Gastroesophageal sphincter (tissue), 4 donors: ENCODE measurements around the gene ST6GALNAC3. TPM values are rescaled to one million over a fixed set of nuclear protein-coding genes. Genes with fewer than 3 reads are reported as not detected.

Experiments used
- ATAC-seq: fragments of 150-250 bp; one replicate; pipeline ENCODE4 v1.9.1; 2016; ENCODE audit warnings: mild to moderate bottlenecking, moderate library complexity
- H3K27ac ChIP-seq, 4 donors: fragments of 200-600 bp; sonication (generic) in 3 of 4; 1 replicate in 3 of 4; 2 replicates in 1 of 4; pipeline ENCODE4 v1.5.1; 2016 to 2019
- H3K27me3 ChIP-seq: fragments of 200-600 bp; sonication (generic); one replicate; pipeline ENCODE4 v1.5.1; 2019
- H3K36me3 ChIP-seq, 2 donors: fragments of 200-600 bp; sonication (generic); one replicate each; pipeline ENCODE4 v1.5.1; 2019; ENCODE audit warnings: control low read depth in 1 of 2
- H3K4me1 ChIP-seq, 3 donors: fragments of 200-600 bp; sonication (generic); 1 replicate in 2 of 3; 2 replicates in 1 of 3; pipeline ENCODE4 v1.5.1; 2016 to 2019; ENCODE audit warnings: control low read depth in 2 of 3
- H3K4me3 ChIP-seq, 2 donors: fragments of 200-600 bp; sonication (generic); one replicate each; pipeline ENCODE4 v1.5.1; 2019; ENCODE audit warnings: mild to moderate bottlenecking in 1 of 2, moderate library complexity in 1 of 2
- H3K9me3 ChIP-seq, 3 donors: fragments of 200-600 bp; sonication (generic); one replicate each; pipeline ENCODE4 v1.5.1; 2017 to 2019; ENCODE audit warnings: control low read depth in 2 of 3
- CTCF ChIP-seq, 4 experiments: fragments of 200-600 bp in 2 of 4; fragments of 450-650 bp in 2 of 4; sonication (generic) in 1 of 4; IDR thresholded peaks; one replicate each; pipeline ENCODE4 v1.5.1; 2017 to 2019; ENCODE audit warnings: antibody characterized with exemption in 4 of 4, mild to moderate bottlenecking in 2 of 4, moderate library complexity in 2 of 4
- EP300 ChIP-seq: sonication (generic); formaldehyde crosslinking; IDR thresholded peaks from one replicate; pipeline ENCODE4 v1.6.1; 2017; ENCODE audit warnings: antibody characterized with exemption, mild to moderate bottlenecking
- POLR2A ChIP-seq, 2 donors: fragments of 450-650 bp; IDR thresholded peaks; one replicate each; pipeline ENCODE4 v1.6.1; 2017; ENCODE audit warnings: antibody characterized with exemption in 2 of 2, mild to moderate bottlenecking in 2 of 2, moderate library complexity in 1 of 2
- POLR2AphosphoS5 ChIP-seq: sonication (generic); formaldehyde crosslinking; IDR thresholded peaks from one replicate; pipeline ENCODE4 v1.6.1; 2017; ENCODE audit warnings: antibody characterized with exemption
- WGBS, 2 donors: methylation state at CpG; one replicate each; pipeline ENCODE4 v1.1.5; 2018; ENCODE audit warnings: low coverage in 1 of 2; 5-methylcytosine and 5-hydroxymethylcytosine counted together
- total RNA-seq, 4 donors: library from RNA; depleted of rRNA; stranded (reverse); fragments of >200 nt; gene quantifications; one replicate each; pipeline ENCODE4 v1.1.0, GENCODE V29; 2016

The ST6GALNAC3 gene
- total RNA-seq, 4 donors from 2014 or later = 2.8 to 10.6 (median 3.3) TPM

GRCh38 chr1:76269155-76269554, 194.6 kb downstream of the ST6GALNAC3 start:
- 64% methylated on average over 2 of the region's 2 CpGs; no CpG with 5 or more reads in 1 of the 2 donors for WGBS, 2 donors
- Histone ChIP-seq H3K4me1 (peaks cover 0 to 11% (median 0%) of the 10 kb centered on the region in 3 donors), H3K36me3 (no peaks in the 10 kb centered on the region), H3K27ac (no peak overlapping the region), H3K4me3 (no peak overlapping the region), H3K27me3 (no peaks in the 10 kb centered on the region), H3K9me3 (no peaks in the 10 kb centered on the region)
- TF ChIP-seq EP300 (no peak), CTCF (IDR thresholded peaks at IDR 0.05) (no peak), POLR2AphosphoS5 (no peak), POLR2A (IDR thresholded peaks at IDR 0.05) (no peak)
- ATAC-seq = no peak

- Histone ChIP-seq H3K4me3 (no peak overlapping the region), H3K27me3 (no peaks in the 10 kb centered on the region), H3K4me1 (peaks cover 0 to 16% (median 0%) of the 10 kb centered on the region in 3 donors), H3K9me3 (no peaks in the 10 kb centered on the region), H3K27ac (no peak overlapping the region), H3K36me3 (no peaks in the 10 kb centered on the region)
- no peak for ATAC-seq
- no peak for TF ChIP-seq CTCF (IDR thresholded peaks at IDR 0.05)
- TF ChIP-seq EP300 = no peak
- no peak for TF ChIP-seq POLR2A (IDR thresholded peaks at IDR 0.05)
- 91 to 100% methylated on average over 1 of the region's 1 CpG for WGBS, 2 donors
Observed at GRCh38 chr1:76274302-76274701, 199.8 kb downstream of the ST6GALNAC3 start.

GRCh38 chr1:76274718-76275117, 200.2 kb downstream of the ST6GALNAC3 start:
- Histone ChIP-seq H3K4me3 (no peak overlapping the region), H3K4me1 (peaks cover 0 to 12% (median 0%) of the 10 kb centered on the region in 3 donors), H3K36me3 (no peaks in the 10 kb centered on the region), H3K9me3 (no peaks in the 10 kb centered on the region), H3K27ac (no peak overlapping the region), H3K27me3 (no peaks in the 10 kb centered on the region)
- no peak for TF ChIP-seq POLR2A (IDR thresholded peaks at IDR 0.05)
- TF ChIP-seq EP300 = no peak
- TF ChIP-seq CTCF (IDR thresholded peaks at IDR 0.05) = no peak
- TF ChIP-seq POLR2AphosphoS5 = no peak
- 58 to 88% methylated on average over 3 of the region's 3 CpGs for WGBS, 2 donors
- no peak for ATAC-seq

GRCh38 chr1:76278711-76279100, 204.2 kb downstream of the ST6GALNAC3 start:
- ATAC-seq = no peak
- Histone ChIP-seq H3K4me1 (peaks cover 0 to 15% (median 0%) of the 10 kb centered on the region in 3 donors), H3K9me3 (no peaks in the 10 kb centered on the region), H3K27ac (no peak overlapping the region), H3K36me3 (no peaks in the 10 kb centered on the region), H3K27me3 (no peaks in the 10 kb centered on the region), H3K4me3 (no peak overlapping the region)
- TF ChIP-seq POLR2A (IDR thresholded peaks at IDR 0.05) (no peak), CTCF (IDR thresholded peaks at IDR 0.05) (no peak), EP300 (no peak), POLR2AphosphoS5 (no peak)
- WGBS, 2 donors = 77 to 79% methylated on average over 7 of the region's 7 CpGs

- no peak for ATAC-seq
- 49 to 72% methylated on average over 10 of the region's 14 CpGs for WGBS, 2 donors
- Histone ChIP-seq H3K4me3 (no peak overlapping the region), H3K9me3 (no peaks in the 10 kb centered on the region), H3K4me1 (peaks cover 0 to 15% (median 0%) of the 10 kb centered on the region in 3 donors), H3K27ac (no peak overlapping the region), H3K27me3 (no peaks in the 10 kb centered on the region), H3K36me3 (no peaks in the 10 kb centered on the region)
- TF ChIP-seq POLR2AphosphoS5 (no peak), EP300 (no peak), CTCF (IDR thresholded peaks at IDR 0.05) (no peak), POLR2A (IDR thresholded peaks at IDR 0.05) (no peak)
Observed at GRCh38 chr1:76279101-76279748, 204.7 kb downstream of the ST6GALNAC3 start.
